Activated CD4-positive, alpha-beta T cell treated with anti-CD3 and anti-CD28 coated beads, Interleukin-2, Interleukin-4, amounts not matched to agents 100 ng/mL and 50 ng/mL, durations not matched to agents 16 hours and 8 hours (primary cell): ENCODE data around the gene MFSD6.
"Not testable (repeated sequence)": the region's sequence is repeated elsewhere in the genome, so short reads cannot be mapped to it uniquely, and the experiment has no call there.

Experiments
- DNase-seq: peaks from one replicate; pipeline ENCODE4 v3.0.0-alpha.2; 2020; ENCODE audit warnings: low spot score

MFSD6 gene

DNA sequence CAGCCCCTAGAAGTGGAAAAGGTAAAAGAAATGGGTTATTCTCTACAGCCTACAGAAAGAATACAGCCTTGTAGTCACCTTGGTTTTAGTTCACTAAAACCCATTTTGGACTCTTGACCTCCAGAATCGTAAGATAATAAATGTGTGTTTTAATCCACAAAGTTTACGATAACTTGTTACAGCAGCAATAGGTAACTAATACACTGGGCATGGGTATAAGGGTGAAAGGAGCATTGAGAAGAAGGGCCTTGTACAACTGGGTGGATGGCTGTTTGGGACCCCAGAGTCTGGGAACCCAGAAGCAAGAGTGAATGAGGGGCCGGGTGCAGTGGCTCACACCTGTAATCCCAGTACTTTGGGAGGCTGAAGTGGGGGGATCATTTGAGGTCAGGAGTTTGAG is 2.2 kb upstream of the MFSD6 start:
- no peak for DNase-seq

DNA sequence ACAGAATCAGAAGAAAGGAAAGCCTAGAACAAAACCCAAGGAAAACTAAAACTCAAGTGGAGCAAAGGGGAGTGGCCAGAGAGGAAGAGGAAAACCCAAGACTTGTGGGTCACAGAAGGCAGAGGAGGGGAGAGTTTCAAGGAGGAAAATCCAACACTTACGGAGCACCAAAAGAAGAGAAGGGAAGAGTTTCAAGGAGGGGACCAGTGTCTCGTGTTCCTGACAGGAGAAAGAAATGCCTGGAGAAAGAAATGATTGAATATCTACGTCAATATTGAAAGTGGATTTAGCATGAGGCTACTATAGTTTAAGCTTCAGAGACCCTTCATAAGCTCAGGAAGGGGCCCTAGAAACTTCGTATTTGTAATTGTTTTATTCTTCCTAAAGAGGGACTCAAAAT is 1.4 kb upstream of the MFSD6 start:
- no peak for DNase-seq

- DNase-seq = peak; percentile 29
These were observed 901 bp upstream of the MFSD6 start for GRCh38 chr2:190407246-190407661.

DNA sequence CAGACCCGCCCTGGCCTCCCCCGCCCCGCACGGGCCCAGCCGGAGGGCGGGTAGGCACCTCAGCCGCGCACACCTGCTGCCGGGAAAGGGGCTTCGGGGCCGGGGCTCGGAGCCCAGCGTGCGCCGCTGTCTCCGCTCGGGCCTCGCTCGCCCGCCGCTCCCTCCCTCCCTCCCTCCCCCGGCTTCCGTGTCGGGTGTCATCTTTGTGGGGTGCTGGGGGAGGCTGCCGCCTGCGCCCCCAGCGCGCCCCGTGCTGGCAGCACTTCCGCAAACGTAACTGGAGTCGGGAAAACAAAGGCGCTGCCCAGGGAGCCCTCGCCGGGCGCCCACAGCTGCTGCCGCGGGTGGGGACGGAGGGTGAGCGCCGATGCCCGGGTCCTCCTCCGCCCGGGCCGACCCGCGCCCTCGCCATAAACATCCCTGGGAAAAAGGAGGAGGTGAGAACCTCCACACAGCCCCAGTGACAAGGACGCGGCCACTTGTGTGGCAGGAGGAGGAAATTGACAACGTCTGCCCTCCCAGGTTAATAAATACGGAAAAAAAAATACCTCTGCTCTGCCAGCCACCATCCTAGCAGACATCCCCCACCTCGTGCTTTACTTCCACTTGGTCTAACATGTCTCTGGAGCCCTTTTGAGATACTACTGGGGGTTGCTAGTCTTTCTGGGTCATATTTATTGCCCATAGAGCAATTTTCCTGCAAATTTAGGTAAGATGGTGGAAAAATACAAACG is 550 bp downstream of the MFSD6 start:
- DNase-seq = peak; percentile 64

DNA sequence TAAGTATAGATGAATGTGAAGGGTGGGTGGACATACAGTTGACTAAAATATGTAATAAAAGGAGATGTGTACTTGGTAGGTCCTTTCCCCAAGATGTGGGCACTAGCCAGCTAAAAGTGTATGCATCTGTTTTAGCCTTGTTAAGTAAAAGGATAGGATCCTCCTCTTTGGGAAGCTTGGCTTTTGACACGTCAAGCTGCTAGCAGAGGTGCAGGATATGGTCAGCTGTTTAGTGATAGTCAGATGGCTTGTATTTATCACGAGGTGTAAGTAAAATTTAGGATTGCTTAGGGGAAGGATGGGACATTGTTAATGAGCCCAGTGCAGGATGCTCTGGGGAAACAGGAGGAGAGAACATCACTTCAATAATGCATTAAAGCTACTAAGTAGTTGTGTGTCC is 1.5 kb downstream of the MFSD6 start:
- no peak for DNase-seq

DNA sequence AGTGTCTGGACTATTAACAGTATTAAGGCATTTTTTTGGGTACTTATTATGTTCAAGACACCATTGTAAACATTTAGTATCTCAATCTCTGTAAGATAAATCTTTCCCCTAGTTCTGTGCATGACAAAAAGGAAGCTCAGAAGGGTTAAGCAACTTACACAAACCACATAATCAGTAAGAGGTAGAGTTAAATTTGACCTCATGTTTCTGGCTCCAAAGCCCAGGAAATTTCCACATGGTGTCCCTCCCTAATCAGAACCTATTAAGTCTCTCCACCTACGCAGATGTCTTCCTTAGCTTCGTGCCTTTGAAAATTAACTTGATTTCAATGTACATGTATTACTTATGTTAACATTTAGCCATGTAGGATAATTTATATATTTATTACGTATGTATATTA is 2.0 kb downstream of the MFSD6 start:
- no peak for DNase-seq

DNA sequence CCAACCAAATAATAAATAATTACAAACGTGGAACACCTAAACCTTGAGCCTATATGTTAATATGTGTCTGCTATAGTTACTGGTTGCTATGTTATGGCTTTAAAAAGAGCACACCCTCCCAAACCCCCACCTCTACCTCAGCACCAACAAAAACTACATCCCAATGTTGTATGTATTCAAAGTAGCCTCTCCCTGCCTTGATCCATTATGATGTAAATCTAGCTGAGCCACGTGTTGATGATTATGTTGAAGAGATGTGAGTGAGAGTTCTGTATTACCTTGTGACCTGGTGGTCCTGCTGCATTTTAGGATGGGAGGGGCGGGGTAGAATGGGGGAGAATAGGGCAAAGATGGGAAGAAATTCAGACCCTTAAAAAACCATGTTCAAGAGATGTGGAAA is 4.8 kb downstream of the MFSD6 start:
- no peak for DNase-seq

GRCh38 chr2:190413421-190413820 is 5.3 kb downstream of the MFSD6 start:
- DNase-seq = no peak

- DNase-seq = no peak
These were observed 7.1 kb downstream of the MFSD6 start for GRCh38 chr2:190415251-190415650.

DNA sequence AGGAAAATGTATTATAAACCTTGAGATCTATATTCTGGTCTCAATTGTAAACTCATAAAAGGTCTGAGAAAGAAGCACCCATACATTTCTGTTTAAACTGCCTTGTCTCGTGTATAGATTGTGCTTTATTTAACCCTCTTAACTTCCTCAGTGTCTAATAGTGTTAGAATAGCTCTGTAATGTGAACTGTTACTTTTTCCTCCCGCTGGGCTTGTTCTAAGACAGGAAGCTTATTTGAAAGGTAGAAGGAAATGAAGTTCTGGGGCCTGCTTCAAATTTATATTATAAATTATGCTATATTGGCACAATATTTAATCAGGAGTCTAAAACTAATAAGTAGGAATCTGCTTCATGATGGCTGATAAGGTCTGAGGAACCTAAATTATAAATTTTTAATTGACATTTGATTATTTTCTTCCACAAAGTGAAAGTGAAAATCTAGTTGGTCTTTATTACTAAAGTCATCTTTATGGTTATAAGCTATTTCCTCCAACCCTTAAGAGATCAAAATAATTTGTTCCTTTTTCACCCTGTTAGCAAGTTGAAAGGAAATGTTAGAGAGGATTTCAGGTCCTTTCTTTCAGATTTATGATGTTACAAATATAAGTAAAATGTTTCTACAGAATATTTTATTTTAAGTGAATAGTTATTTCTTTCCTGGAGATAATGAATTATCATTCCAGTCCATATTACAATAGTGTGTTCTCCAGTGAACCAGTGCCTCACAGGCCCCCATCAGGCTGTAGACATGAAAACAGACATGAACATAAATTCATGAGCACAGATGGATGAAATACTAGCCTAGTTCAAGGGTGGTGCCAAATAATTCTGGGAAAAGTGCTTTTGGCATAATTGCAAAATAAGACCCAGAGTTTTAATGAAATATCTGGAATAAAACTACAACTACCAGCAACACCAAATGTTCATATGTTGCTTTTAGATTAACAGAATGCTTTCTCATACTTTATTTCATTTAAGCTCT is 7.9 kb downstream of the MFSD6 start:
- DNase-seq = no peak

GRCh38 chr2:190417045-190417842 is 9.1 kb downstream of the MFSD6 start:
- DNase-seq = no peak

- no peak for DNase-seq
These were observed 10.6 kb downstream of the MFSD6 start for GRCh38 chr2:190418727-190419126.

DNA sequence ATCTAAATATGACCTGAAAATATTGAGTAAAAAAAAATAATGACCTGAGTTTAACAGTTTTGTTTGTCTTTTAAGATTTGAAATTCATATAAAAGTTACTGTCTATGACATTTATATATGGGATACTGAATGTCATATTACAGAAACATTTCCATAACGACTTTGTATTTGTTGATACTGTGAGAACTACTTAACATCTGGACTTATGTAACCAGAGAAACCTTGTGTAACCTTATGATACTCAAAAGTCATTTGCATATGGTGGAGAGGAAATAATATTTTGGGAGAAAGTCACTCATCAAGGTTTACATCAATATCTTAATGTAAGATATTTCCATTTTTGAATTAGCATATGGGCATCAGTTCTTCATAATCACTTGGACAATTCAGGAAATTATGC is 12.6 kb downstream of the MFSD6 start:
- DNase-seq = no peak

DNA sequence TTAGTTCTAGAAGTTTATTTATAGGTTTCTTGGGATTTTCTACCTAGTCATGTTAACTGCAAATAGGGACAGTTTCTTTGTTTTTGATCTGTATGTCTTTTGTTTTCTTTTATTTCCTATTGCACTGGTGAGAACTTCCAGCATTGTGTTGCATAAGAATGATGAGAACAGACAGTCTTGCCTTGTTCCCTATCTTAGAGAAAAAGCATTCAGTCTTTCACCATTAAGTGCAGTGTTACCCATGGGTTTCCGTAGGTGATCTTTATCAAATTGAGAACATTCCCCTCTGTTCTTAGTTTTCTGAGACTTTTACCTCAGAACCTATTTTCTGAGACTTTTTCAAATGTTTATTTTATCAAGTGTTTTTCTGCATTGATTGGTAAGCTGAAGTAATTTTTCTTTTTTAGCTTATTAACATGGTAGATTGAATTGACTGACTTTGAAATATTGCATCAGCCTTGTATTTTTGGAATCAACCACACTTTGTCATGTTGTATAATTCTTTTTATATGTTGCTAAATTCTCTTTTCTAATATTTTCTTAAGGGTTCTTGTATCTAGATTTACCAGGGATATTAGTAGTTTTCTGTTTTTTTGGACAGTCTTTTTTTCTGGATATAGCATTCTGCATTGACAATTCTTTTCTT is 17.2 kb downstream of the MFSD6 start:
- no peak for DNase-seq

DNA sequence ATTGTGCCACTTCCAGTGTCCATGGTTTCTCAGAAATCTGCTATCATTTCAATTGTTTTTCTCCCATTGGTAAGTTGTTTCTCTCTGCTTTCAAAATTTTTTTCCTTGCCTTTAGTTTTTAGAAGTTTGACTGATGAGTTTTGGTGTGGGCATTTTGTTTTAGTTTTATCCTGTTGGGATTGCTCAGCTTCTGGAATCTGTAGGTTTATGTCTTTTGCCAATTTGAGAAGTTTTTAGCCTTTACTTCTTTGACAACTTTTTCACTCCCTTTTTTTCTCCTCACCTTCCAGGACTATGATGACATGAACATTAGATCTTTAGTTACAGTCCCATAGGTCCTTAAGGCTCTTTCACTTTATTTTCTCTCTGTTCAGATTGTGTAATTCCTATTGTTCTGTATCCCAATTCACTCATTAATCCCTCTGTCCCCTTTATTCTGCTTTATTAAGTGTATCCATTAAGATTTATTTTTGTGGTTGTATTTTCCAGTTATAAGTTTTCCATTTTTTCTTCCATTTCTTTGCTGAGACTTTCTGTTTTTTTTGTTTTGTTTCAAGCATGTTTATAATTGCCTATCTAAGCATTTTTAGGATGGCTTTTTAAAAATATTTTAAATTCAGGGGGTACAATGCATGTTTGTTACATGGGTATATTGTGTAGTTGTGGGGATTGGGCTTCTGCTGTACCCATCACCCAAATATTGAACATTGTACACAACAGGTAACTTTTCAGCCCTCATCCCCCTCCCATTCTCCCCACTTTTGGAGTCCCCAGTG is 17.9 kb downstream of the MFSD6 start:
- no peak for DNase-seq

DNA sequence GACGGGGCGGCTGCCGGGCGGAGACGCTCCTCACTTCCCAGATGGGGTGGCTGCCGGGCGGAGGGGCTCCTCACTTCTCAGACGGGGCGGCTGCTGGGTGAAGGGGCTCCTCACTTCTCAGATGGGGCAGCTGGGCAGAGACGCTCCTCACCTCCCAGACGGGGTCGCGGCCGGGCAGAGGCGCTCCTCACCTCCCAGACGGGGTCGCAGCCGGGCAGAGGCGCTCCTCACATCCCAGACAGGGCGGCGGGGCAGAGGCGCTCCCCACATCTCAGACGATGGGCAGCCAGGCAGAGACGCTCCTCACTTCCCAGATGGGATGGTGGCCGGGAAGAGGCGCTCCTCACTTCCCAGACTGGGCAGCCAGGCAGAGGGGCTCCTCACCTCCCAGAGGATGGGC is 22.7 kb downstream of the MFSD6 start:
- not testable (repeated sequence) for DNase-seq

DNA sequence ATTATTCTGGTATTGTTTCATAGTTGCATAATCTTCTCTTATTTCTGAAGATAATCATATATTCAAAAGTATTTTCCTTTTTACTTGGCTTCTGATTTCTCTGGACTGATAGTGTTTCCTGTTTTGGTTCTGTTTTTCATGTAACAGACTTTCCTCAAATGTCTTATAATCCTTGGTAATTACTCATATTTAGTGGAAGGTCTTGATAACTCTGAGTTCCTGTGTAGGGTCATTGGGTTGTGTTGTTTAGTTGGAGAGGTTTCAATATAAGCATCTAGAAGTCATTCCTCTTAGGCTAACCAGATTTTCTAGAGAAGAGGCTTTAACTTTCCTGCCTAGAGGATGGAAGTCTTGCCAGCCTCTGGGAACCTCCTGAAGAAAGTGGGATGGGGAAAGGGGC is 23.8 kb downstream of the MFSD6 start:
- DNase-seq = no peak

DNA sequence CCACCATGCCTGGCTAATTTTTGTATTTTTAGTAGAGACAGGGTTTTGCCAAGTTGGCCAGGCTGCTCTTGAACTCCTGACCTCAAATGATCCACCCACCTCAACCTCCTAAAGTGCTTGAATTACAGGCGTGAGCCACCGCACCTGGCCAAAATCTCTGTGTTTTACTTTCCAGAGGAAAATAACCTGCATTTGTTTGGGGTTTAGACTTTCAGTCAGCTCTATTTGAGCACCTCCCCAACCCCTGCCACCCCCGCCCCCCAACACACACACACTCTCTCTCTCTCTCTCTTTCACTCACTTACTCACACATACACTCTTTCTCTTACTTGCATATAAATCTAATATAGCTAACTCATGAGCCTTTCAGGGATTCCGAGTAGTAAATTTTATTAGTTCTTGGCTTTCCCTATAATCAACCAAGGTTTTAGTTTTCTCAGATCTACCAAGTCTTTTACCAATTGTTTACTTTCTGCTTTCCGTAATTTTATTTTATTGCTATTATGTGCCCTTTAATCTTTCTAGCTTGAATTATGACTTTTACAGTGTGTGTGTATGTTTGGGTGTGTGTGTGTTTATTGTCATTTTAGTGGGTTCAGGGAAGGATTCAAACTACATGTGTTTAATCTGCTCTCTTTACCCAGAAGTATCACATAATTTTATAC is 24.5 kb downstream of the MFSD6 start:
- no peak for DNase-seq

GRCh38 chr2:190435031-190435670 is 27.0 kb downstream of the MFSD6 start:
- DNase-seq = no peak

- DNase-seq = no peak
These were observed 28.4 kb downstream of the MFSD6 start for GRCh38 chr2:190436557-190436956.
